ENCODE results near the gene C10orf105. TPM values are rescaled to one million over a fixed set of nuclear protein-coding genes. Genes with fewer than 3 reads are reported as not detected.

C10orf105 gene
- total RNA-seq, 2 experiments from 2014 or later, result 0.25 to 0.36 TPM

DNA sequence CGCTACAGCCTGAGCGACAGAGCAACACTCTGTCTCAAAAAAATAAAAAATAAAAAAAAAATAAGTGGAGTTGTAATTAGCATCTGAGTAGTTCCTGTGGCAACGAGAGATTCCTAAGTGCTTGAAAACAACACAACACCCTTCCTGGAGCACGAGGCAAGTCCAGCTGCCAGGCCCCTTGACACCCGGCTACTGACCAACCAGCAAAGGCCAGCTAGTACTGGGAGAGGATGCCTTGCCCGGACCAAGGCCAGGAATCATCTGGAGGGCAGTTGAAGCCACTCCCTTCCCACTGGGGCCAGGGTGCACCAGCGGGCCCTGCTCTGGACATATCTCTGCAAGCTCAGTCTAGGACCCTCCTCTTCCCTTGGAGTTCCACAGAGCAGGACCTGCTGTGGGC, 536 bp downstream of the C10orf105 start:
- peak overlapping the region; percentile 36 for H3K27ac Mint-ChIP-seq
- H3K36me3 ChIP-seq (ENCODE audit: insufficient read depth, low read length), result no peaks in the 10 kb centered on the region
- no peak overlapping the region for H3K4me3 ChIP-seq (ENCODE audit: low read length)
- ATAC-seq (ENCODE audit: poor library complexity) (no peak), DNase-seq (no peak)
- H3K9me3 Mint-ChIP-seq, result no peaks in the 10 kb centered on the region
- ChIA-PET POLR2A (interaction anchor here (0.7 kb wide), 1 partner anchor 197 kb away, joined by 3 read pairs; no protein-coding TSS in a partner anchor), CTCF (no interaction called here)
- intact Hi-C loops (cut with DNase I, micrococcal nuclease), result no loop called here
- H3K4me1 ChIP-seq (ENCODE audit: insufficient read depth, low read length), result peaks cover 89% of the 10 kb centered on the region
- H3K36me3 Mint-ChIP-seq (ENCODE audit: low read depth), result no peaks in the 10 kb centered on the region
- no peaks in the 10 kb centered on the region for H3K27me3 ChIP-seq (ENCODE audit: control insufficient read depth in 1 of 2, insufficient read depth in 2 of 2, low read length in 2 of 2)
- TF ChIP-seq, protein P1, sequence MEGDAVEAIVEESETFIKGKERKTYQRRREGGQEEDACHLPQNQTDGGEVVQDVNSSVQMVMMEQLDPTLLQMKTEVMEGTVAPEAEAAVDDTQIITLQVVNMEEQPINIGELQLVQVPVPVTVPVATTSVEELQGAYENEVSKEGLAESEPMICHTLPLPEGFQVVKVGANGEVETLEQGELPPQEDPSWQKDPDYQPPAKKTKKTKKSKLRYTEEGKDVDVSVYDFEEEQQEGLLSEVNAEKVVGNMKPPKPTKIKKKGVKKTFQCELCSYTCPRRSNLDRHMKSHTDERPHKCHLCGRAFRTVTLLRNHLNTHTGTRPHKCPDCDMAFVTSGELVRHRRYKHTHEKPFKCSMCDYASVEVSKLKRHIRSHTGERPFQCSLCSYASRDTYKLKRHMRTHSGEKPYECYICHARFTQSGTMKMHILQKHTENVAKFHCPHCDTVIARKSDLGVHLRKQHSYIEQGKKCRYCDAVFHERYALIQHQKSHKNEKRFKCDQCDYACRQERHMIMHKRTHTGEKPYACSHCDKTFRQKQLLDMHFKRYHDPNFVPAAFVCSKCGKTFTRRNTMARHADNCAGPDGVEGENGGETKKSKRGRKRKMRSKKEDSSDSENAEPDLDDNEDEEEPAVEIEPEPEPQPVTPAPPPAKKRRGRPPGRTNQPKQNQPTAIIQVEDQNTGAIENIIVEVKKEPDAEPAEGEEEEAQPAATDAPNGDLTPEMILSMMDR (IDR thresholded peaks at IDR 0.05), result no peak
- H3K4me1 Mint-ChIP-seq (ENCODE audit: low read depth), result peaks cover 46% of the 10 kb centered on the region
- H3K27ac ChIP-seq (ENCODE audit: low read depth in 1 of 2, low read length in 2 of 2), result no peak overlapping the region
- H3K4me3 Mint-ChIP-seq, result no peak overlapping the region
- H3K9me3 ChIP-seq (ENCODE audit: control insufficient read depth in 1 of 2, insufficient read depth in 1 of 2, low read length in 2 of 2), result no peaks in the 10 kb centered on the region
- no peaks in the 10 kb centered on the region for H3K27me3 Mint-ChIP-seq

DNA sequence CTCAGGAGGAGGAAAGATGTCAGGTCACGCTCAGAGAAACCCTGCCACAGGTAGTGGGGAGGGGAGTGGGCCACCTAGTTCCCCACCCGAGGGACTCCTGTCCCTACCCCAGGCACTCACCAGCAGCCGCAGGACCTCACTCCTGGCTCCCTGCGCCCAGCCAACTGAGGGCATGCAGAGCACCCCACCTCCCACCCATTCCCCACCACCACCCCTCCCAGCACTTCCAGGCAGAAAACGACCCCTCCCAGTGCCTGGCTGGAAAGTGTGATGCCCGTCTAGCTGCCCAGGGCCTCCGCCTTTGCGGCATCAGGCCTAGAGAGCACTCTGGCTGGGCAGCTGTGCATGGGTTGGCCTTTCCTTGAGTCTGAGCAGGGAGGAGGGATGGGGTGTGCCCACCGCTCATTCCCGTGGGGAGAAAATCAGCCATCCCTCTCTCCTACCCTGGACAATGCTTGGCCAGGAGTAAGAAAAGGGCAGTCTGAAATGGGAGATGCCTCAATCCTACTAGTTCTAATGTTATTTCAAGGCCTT, 1.3 kb downstream of the C10orf105 start:
- no peaks in the 10 kb centered on the region for H3K9me3 Mint-ChIP-seq
- Histone ChIP-seq H3K9me3 (ENCODE audit: control insufficient read depth in 1 of 2, insufficient read depth in 1 of 2, low read length in 2 of 2) (no peaks in the 10 kb centered on the region), H3K4me1 (ENCODE audit: insufficient read depth, low read length) (peaks cover 89% of the 10 kb centered on the region), H3K27ac (ENCODE audit: low read depth in 1 of 2, low read length in 2 of 2) (no peak overlapping the region), H3K36me3 (ENCODE audit: insufficient read depth, low read length) (no peaks in the 10 kb centered on the region), H3K4me3 (ENCODE audit: low read length) (no peak overlapping the region), H3K27me3 (ENCODE audit: control insufficient read depth in 1 of 2, insufficient read depth in 2 of 2, low read length in 2 of 2) (no peaks in the 10 kb centered on the region)
- no peaks in the 10 kb centered on the region for H3K36me3 Mint-ChIP-seq (ENCODE audit: low read depth)
- peaks cover 54% of the 10 kb centered on the region for H3K4me1 Mint-ChIP-seq (ENCODE audit: low read depth)
- intact Hi-C loops (cut with DNase I, micrococcal nuclease), result no loop called here
- no peak for DNase-seq
- H3K27ac Mint-ChIP-seq, result peak overlapping the region; percentile 36
- TF ChIP-seq, protein P1 (IDR thresholded peaks at IDR 0.05), result no peak
- ChIA-PET CTCF (no interaction called here), POLR2A (interaction anchor here (1.2 kb wide), 1 partner anchor 9 kb away, joined by 5 read pairs; no protein-coding TSS in a partner anchor)
- H3K4me3 Mint-ChIP-seq, result no peak overlapping the region
- no peak for ATAC-seq (ENCODE audit: poor library complexity)
- no peaks in the 10 kb centered on the region for H3K27me3 Mint-ChIP-seq

DNA sequence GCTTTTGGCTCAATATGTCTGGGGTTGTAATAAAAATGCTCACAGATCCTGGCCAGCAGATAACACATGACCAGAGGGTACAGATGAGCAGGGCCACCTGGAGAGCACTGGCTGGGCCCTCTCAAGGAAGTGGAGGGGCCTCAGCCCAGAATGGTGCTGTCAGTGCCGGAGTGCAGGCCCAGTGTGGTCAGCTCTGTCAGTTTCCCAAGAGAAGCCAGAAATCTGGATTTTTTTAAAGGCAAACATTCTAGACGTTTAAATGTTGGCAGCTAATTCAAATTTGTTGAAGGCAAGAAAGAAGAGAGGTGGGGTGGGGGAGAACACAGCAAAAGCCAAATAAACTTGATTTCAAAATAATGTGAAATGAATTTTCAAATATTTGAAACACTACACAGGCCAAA, 2.0 kb downstream of the C10orf105 start:
- DNase-seq (no peak), ATAC-seq (ENCODE audit: poor library complexity) (no peak)
- H3K4me3 ChIP-seq (ENCODE audit: low read length), result no peak overlapping the region
- no peaks in the 10 kb centered on the region for H3K36me3 Mint-ChIP-seq (ENCODE audit: low read depth)
- peaks cover 89% of the 10 kb centered on the region for H3K4me1 ChIP-seq (ENCODE audit: insufficient read depth, low read length)
- intact Hi-C loops (cut with DNase I, micrococcal nuclease), result no loop called here
- H3K9me3 Mint-ChIP-seq, result no peaks in the 10 kb centered on the region
- no peaks in the 10 kb centered on the region for H3K27me3 ChIP-seq (ENCODE audit: control insufficient read depth in 1 of 2, insufficient read depth in 2 of 2, low read length in 2 of 2)
- H3K27ac Mint-ChIP-seq, result no peak overlapping the region
- no peaks in the 10 kb centered on the region for H3K9me3 ChIP-seq (ENCODE audit: control insufficient read depth in 1 of 2, insufficient read depth in 1 of 2, low read length in 2 of 2)
- no peaks in the 10 kb centered on the region for H3K27me3 Mint-ChIP-seq
- ChIA-PET CTCF (interaction anchor here (0.8 kb wide), 1 partner anchor 21 kb away, joined by 3 read pairs; no protein-coding TSS in a partner anchor), POLR2A (interaction anchor here (0.7 to 1.5 kb wide), 5 partner anchors 9 to 56 kb away, joined by 3 to 5 read pairs (median 3); partner anchors contain the start of gene VSIR)
- H3K27ac ChIP-seq (ENCODE audit: low read depth in 1 of 2, low read length in 2 of 2), result no peak overlapping the region
- peaks cover 57% of the 10 kb centered on the region for H3K4me1 Mint-ChIP-seq (ENCODE audit: low read depth)
- TF ChIP-seq, protein P1 (IDR thresholded peaks at IDR 0.05), result no peak
- H3K4me3 Mint-ChIP-seq, result no peak overlapping the region
- no peaks in the 10 kb centered on the region for H3K36me3 ChIP-seq (ENCODE audit: insufficient read depth, low read length)
